ENCODE data around the gene ITGAD.

Gene ITGAD

GRCh38 chr16:31459687-31460581, 66.8 kb downstream of the ITGAD start:
- peak; percentile 99 for DNase-seq (ENCODE audit: low read depth, low spot score)

GRCh38 chr16:31460582-31461002, 67.5 kb downstream of the ITGAD start:
- peak; percentile 58 for DNase-seq (ENCODE audit: low read depth, low spot score)

DNA sequence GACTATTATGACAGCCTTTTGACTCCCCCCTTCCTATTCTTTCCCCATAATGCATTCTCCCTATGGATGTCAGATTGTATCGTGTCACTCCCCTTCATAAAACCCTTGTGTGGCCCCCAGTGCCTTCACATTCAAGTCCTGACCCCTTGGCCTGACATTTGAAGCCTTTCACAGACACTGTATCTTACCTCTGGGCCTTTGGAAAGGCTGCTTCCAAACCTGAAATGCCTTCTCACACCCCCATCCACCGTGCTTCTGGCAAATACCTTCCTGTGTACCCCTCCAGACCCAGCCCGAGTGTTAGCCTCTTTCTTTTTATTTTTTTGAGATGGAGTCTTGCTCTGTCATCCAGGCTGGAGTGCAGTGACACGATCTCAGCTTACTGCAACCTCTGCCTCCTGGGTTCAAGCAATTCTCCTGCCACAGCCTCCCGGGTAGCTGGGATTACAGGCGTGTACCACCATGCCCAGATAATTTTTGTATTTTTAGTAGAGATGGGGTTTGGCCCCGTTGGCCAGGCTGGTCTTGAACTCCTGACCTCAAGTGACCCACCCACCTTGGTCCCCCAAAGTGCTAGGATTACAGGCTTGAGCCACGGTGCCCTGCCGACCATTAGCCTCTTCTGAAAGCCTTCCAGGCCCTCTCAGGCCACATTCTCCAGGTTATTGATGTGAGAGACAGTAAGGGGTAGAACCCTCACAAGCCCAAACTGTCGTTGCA, 68.2 kb downstream of the ITGAD start:
- no peak for DNase-seq (ENCODE audit: low read depth, low spot score)

DNA sequence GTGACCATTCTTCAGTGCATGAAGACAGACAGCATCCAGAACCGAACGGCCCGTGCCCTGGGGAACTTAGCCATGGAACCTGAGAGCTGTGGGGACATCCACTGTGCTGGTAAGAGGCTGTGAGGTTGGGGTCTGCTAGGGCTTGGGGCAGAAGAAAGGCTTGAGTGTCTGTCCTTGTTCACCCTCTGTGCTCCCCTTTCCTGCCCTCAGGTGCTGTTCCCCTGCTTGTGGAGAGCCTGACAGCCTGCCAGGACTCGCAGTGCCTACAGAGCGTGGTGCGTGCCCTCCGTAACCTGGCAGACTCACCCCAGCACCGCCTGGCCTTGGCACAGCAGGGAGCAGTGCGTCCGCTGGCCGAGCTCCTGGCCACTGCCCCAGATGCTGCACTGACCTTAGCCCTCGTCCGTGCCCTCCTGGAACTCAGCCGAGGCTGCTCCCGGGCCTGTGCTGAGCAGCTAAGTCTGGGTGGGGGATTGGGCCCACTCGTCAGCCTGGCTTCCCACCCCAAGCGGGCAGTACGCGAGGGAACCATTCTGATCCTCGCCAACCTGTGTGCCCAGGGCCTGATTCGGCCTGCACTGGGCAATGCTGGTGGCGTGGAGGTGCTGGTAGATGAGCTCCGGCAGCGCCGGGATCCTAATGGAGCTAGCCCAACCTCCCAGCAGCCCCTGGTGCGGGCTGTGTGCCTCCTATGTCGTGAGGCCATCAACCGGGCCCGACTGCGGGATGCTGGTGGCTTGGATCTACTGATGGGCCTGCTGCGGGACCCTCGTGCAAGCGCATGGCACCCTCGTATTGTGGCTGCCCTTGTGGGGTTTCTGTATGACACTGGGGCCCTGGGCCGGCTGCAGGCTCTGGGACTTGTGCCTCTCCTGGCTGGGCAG, 69.0 kb downstream of the ITGAD start:
- DNase-seq (ENCODE audit: low read depth, low spot score): no peak

- no peak for DNase-seq (ENCODE audit: low read depth, low spot score)
These were observed 71.2 kb downstream of the ITGAD start for GRCh38 chr16:31464348-31464769.

- DNase-seq (ENCODE audit: low read depth, low spot score): no peak
These were observed 71.7 kb downstream of the ITGAD start for GRCh38 chr16:31464781-31465260.

GRCh38 chr16:31465788-31466370, 72.7 kb downstream of the ITGAD start:
- DNase-seq (ENCODE audit: low read depth, low spot score): no peak

GRCh38 chr16:31466381-31466841, 73.3 kb downstream of the ITGAD start:
- DNase-seq (ENCODE audit: low read depth, low spot score): no peak

GRCh38 chr16:31467151-31467773, 74.1 kb downstream of the ITGAD start:
- DNase-seq (ENCODE audit: low read depth, low spot score): no peak

DNA sequence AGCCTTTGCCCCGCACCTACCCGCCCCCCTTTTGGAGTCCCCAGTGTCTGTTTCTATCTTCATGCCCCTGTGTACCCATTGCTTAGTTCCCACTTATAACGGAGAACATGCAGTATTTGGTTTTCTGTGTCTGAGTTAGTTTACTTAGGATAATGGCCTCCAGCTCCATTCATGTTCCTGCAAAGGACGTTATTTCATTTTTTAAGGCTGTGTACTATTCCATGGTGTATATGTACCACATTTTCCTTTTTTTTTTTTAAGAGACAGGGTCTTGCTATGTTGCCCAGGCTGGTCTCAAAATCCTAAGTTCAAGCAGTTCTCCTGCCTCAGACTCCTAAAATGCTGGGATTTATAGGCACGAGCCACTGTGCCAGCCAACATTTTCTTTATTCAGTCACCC, 74.7 kb downstream of the ITGAD start:
- DNase-seq (ENCODE audit: low read depth, low spot score): no peak

GRCh38 chr16:31470615-31471014, 77.5 kb downstream of the ITGAD start:
- no peak for DNase-seq (ENCODE audit: low read depth, low spot score)

DNA sequence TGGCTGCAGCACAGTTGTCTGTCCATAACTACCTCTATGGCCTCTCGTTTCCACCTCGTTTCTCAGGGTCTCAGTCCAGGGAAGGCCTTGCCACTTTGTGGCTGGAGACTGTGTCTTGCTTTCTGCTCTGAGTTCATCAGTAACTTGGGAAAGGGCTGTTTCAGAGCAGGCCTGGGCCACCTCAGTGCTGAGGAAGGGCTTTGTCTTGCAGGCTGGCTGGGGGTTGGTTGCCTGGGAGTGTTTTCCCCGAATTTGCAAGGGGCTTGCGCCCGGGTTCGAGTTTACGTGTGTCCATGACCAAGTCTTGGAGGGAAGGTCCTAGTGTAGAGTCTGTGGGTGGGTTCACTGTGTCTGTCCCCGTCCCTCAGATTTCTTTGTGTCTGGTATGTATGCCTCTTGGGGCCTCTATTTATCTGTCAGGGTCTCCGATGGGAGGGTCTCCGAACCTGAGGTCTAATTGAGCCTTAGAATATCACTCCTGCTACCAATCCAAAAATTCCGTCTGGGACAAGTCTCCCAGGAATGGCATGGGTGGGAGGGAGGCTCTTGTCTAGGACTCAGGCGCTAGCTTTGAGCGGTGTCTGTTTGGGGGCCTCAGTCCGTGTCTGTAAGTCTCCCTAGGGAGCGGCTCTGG, 78.2 kb downstream of the ITGAD start:
- no peak for DNase-seq (ENCODE audit: low read depth, low spot score)

GRCh38 chr16:31471875-31472708, 79.0 kb downstream of the ITGAD start, which contains the start of gene TGFB1I1:
TGFB1I1 (plus strand) TSS chr16:31472152; CDS start chr16:31472189, 37 bp downstream.
- peak; percentile 93 for DNase-seq (ENCODE audit: low read depth, low spot score)

- peak; percentile 96 for DNase-seq (ENCODE audit: low read depth, low spot score)
These were observed 79.6 kb downstream of the ITGAD start for GRCh38 chr16:31472709-31473203.

DNA sequence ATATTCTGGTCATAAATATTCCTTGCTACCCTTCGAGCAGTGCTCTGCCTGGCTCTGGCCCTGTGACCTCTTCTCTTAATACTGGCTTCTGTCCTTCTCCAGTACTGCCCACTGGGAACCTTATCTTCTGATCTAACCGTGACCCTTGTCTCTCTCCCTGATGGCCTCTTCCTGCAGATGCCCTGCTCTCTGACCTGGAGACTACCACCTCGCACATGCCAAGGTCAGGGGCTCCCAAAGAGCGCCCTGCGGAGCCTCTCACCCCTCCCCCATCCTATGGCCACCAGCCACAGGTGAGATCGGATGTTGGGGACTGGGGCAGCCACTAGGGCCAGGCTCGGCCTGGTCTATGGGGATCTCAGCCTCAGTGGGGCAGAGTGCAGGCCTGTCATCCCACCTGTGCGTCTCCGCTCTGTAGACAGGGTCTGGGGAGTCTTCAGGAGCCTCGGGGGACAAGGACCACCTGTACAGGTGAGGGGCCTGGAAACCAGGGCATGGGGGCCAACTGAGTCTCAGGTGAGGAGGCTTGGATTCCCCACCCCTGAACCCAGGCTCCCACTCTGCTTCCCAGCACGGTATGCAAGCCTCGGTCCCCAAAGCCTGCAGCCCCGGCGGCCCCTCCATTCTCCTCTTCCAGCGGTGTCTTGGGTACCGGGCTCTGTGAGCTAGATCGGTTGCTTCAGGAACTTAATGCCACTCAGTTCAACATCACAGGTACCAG, 80.3 kb downstream of the ITGAD start:
- no peak for DNase-seq (ENCODE audit: low read depth, low spot score)

DNA sequence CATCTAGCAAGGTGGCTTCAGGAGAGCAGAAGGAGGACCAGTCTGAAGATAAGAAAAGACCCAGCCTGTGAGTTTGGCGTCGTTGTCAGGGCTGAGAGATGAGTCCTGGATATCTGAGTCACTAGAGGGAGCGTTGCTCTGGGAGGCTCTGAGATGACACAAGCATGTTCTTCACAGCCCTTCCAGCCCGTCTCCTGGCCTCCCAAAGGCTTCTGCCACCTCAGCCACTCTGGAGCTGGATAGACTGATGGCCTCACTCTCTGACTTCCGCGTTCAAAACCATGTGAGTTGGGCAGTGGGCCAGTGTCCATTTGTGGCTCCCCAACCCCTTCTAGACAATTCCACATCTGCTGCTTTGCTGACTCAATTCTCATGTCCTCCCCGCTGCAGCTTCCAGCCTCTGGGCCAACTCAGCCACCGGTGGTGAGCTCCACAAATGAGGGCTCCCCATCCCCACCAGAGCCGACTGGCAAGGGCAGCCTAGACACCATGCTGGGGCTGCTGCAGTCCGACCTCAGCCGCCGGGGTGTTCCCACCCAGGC, 81.1 kb downstream of the ITGAD start:
- DNase-seq (ENCODE audit: low read depth, low spot score): peak; percentile 79

GRCh38 chr16:31474773-31475738, 81.9 kb downstream of the ITGAD start:
- DNase-seq (ENCODE audit: low read depth, low spot score): no peak
